A204.1 (cell line): ENCODE measurements around the gene GALNT3.

ENCODE experiments used
- FAIRE-seq: peaks from 2 replicates; lab custom pipeline; 2012; peaks lifted over from hg19 to GRCh38; lab: Jason Lieb, UNC

GALNT3 gene

GRCh38 chr2:165796129-165796528 lies 2.1 kb upstream of the GALNT3 start:
- no peak for FAIRE-seq

- no peak for FAIRE-seq
These were observed 964 bp upstream of the GALNT3 start for GRCh38 chr2:165795011-165795410.

- no peak for FAIRE-seq
These were observed 485 bp upstream of the GALNT3 start for GRCh38 chr2:165794536-165794928.

- no peak for FAIRE-seq
These were observed 777 bp downstream of the GALNT3 start for GRCh38 chr2:165793161-165793778.

GRCh38 chr2:165792104-165792454 lies 2.0 kb downstream of the GALNT3 start:
- no peak for FAIRE-seq

GRCh38 chr2:165791421-165792103 lies 2.5 kb downstream of the GALNT3 start:
- no peak for FAIRE-seq

GRCh38 chr2:165790466-165790865 lies 3.6 kb downstream of the GALNT3 start:
- FAIRE-seq: no peak

- FAIRE-seq: no peak
These were observed 6.7 kb downstream of the GALNT3 start for GRCh38 chr2:165787334-165787733.

- FAIRE-seq: no peak
These were observed 14.3 kb downstream of the GALNT3 start for GRCh38 chr2:165779706-165780105.

- FAIRE-seq: no peak
These were observed 15.2 kb downstream of the GALNT3 start for GRCh38 chr2:165778653-165779451.

GRCh38 chr2:165778187-165778556 lies 15.9 kb downstream of the GALNT3 start:
- FAIRE-seq: no peak

GRCh38 chr2:165777522-165778186 lies 16.4 kb downstream of the GALNT3 start:
- no peak for FAIRE-seq

GRCh38 chr2:165776796-165777195 lies 17.3 kb downstream of the GALNT3 start:
- FAIRE-seq: no peak

GRCh38 chr2:165776013-165776412 lies 18.0 kb downstream of the GALNT3 start:
- no peak for FAIRE-seq

GRCh38 chr2:165773684-165774083 lies 20.4 kb downstream of the GALNT3 start:
- FAIRE-seq: no peak

- FAIRE-seq: no peak
These were observed 21.9 kb downstream of the GALNT3 start for GRCh38 chr2:165772183-165772582.

- FAIRE-seq: no peak
These were observed 27.6 kb downstream of the GALNT3 start for GRCh38 chr2:165766326-165766927.

- FAIRE-seq: no peak
These were observed 31.3 kb downstream of the GALNT3 start for GRCh38 chr2:165762723-165763122.

- FAIRE-seq: no peak
These were observed 36.0 kb downstream of the GALNT3 start for GRCh38 chr2:165757906-165758675.

GRCh38 chr2:165746501-165746900 lies 47.5 kb downstream of the GALNT3 start:
- FAIRE-seq: no peak

- no peak for FAIRE-seq
These were observed 48.1 kb downstream of the GALNT3 start for GRCh38 chr2:165745916-165746315.

GRCh38 chr2:165743442-165743841 lies 50.6 kb downstream of the GALNT3 start:
- FAIRE-seq: no peak
